ENCODE results near the gene PIR. TPM values are rescaled to one million over a fixed set of nuclear protein-coding genes. Genes with fewer than 3 reads are reported as not detected.

Gene PIR
- total RNA-seq, 1 experiment from 2014 or later, result 27.5 TPM

- Histone ChIP-seq H4K20me1 (ENCODE audit: insufficient read depth) (no peaks in the 10 kb centered on the region), H3K9me3 (ENCODE audit: control insufficient read depth in 1 of 2, insufficient read depth in 1 of 2, low read depth in 1 of 2, low read length in 2 of 2) (no peaks in the 10 kb centered on the region), H3K4me2 (ENCODE audit: low read length) (no peak overlapping the region), H3K9me2 (ENCODE audit: insufficient read depth) (no peaks in the 10 kb centered on the region), H3K9ac (ENCODE audit: low read length) (no peak overlapping the region), H2AFZ (ENCODE audit: low read depth, low read length, poor library complexity, severe bottlenecking) (no peak overlapping the region), H3K27me3 (ENCODE audit: insufficient read depth, low read length) (no peaks in the 10 kb centered on the region), H3K79me2 (ENCODE audit: insufficient read depth, low read length) (no peaks in the 10 kb centered on the region), H3K4me1 (ENCODE audit: control insufficient read depth in 1 of 2, insufficient read depth in 2 of 2, low read length in 2 of 2) (peaks cover 0 to 6% of the 10 kb centered on the region in 2 experiments; a peak in 1 of 4 replicates), H3K27ac (ENCODE audit: low read depth, low read length) (no peak overlapping the region), H3K36me3 (ENCODE audit: control insufficient read depth in 1 of 2, insufficient read depth in 2 of 2, low read length in 2 of 2) (no peaks in the 10 kb centered on the region), H3K4me3 (replicated peaks in 1 of 2; ENCODE audit: low read depth in 1 of 2, low read length in 2 of 2) (no peak overlapping the region)
- POLR2A ChIA-PET, result no interaction called here
- ATAC-seq (peak; percentile 46; the same call in 1 of the 2 replicates), DNase-seq (ENCODE audit: low read depth, low spot score) (no peak)
- no TSS peak for BruUV-seq (replicated peaks)
- CTCF ChIA-PET, result no interaction called here
- RAD21 ChIA-PET (ENCODE audit: low non-redundant PET in 1 of 2, low total read pairs in 2 of 2, uncharacterized antibody in 2 of 2, unreplicated experiment in 2 of 2), result no interaction called here
- TF ChIP-seq CTCF (IDR thresholded peaks at IDR 0.05 in 2 of 3, conservative IDR thresholded peaks at IDR 0.05 in 1 of 3; ENCODE audit: borderline replicate concordance in 1 of 3, insufficient read depth in 1 of 3, low read depth in 2 of 3, low read length in 2 of 3) (0 out of 6 replicates have a peak, but pooled peaks of 2 of the 3 experiments have one; percentile 5 to 15), SP1 (IDR thresholded peaks at IDR 0.05; ENCODE audit: low read depth) (no peak), ELF1 (IDR thresholded peaks at IDR 0.05; ENCODE audit: borderline replicate concordance, low read depth) (no peak), ZNF274 (IDR thresholded peaks at IDR 0.05; ENCODE audit: low read depth, low read length) (no peak), RAD21 (IDR thresholded peaks at IDR 0.05; ENCODE audit: low read depth) (peak; percentile 44; the same call in 1 of the 2 replicates), CBX3 (IDR thresholded peaks at IDR 0.05; ENCODE audit: low read depth) (no peak)
- intact Hi-C loops (cut with micrococcal nuclease), result loop anchor here (1.0 to 5.0 kb wide), 2 partner anchors 106 to 119 kb away; no protein-coding TSS in a partner anchor
These were observed 25.1 kb downstream of the PIR start for GRCh38 chrX:15468036-15468435.

GRCh38 chrX:15465896-15466651, 27.1 kb downstream of the PIR start:
- no peaks in the 10 kb centered on the region for H3K36me3 ChIP-seq (ENCODE audit: control insufficient read depth in 1 of 2, insufficient read depth in 2 of 2, low read length in 2 of 2)
- no peak overlapping the region for H3K4me3 ChIP-seq (replicated peaks in 1 of 2; ENCODE audit: low read depth in 1 of 2, low read length in 2 of 2)
- no peaks in the 10 kb centered on the region for H3K79me2 ChIP-seq (ENCODE audit: insufficient read depth, low read length)
- POLR2A ChIA-PET, result no interaction called here
- CTCF ChIA-PET, result no interaction called here
- H3K27me3 ChIP-seq (ENCODE audit: insufficient read depth, low read length), result no peaks in the 10 kb centered on the region
- no peak overlapping the region for H3K9ac ChIP-seq (ENCODE audit: low read length)
- ATAC-seq, result no peak
- H3K9me3 ChIP-seq (ENCODE audit: control insufficient read depth in 1 of 2, insufficient read depth in 1 of 2, low read depth in 1 of 2, low read length in 2 of 2), result no peaks in the 10 kb centered on the region
- peaks cover 0 to under 1% of the 10 kb centered on the region in 2 experiments; a peak in 1 of 4 replicates for H3K4me1 ChIP-seq (ENCODE audit: control insufficient read depth in 1 of 2, insufficient read depth in 2 of 2, low read length in 2 of 2)
- BruUV-seq (replicated peaks), result no TSS peak
- RAD21 ChIA-PET (ENCODE audit: low non-redundant PET in 1 of 2, low total read pairs in 2 of 2, uncharacterized antibody in 2 of 2, unreplicated experiment in 2 of 2), result no interaction called here
- no peaks in the 10 kb centered on the region for H4K20me1 ChIP-seq (ENCODE audit: insufficient read depth)
- no peak overlapping the region for H2AFZ ChIP-seq (ENCODE audit: low read depth, low read length, poor library complexity, severe bottlenecking)
- H3K4me2 ChIP-seq (ENCODE audit: low read length), result no peak overlapping the region
- intact Hi-C loops (cut with micrococcal nuclease), result loop anchor here (5.0 kb wide), 1 partner anchor 104 kb away; no protein-coding TSS in a partner anchor
- no peaks in the 10 kb centered on the region for H3K9me2 ChIP-seq (ENCODE audit: insufficient read depth)
- no peak for DNase-seq (ENCODE audit: low read depth, low spot score)
- no peak overlapping the region for H3K27ac ChIP-seq (ENCODE audit: low read depth, low read length)
- TF ChIP-seq CTCF (IDR thresholded peaks at IDR 0.05 in 2 of 3, conservative IDR thresholded peaks at IDR 0.05 in 1 of 3; ENCODE audit: borderline replicate concordance in 1 of 3, insufficient read depth in 1 of 3, low read depth in 2 of 3, low read length in 2 of 3), result peak in 2 of 3 experiments; percentile 12 to 23; a peak in 2 of 6 replicates
- TF ChIP-seq ZNF274 (IDR thresholded peaks at IDR 0.05; ENCODE audit: low read depth, low read length), result no peak

Data from HCT116 (cell line).